ENCODE data around the gene HIVEP3.

The HIVEP3 gene

GRCh38 chr1:41475859-41476567, 442.7 kb downstream of the HIVEP3 start:
- Histone ChIP-seq H3K36me3 (ENCODE audit: insufficient read depth, low read length) (no peaks in the 10 kb centered on the region), H3K27me3 (ENCODE audit: insufficient read depth, low read length, poor library complexity) (peaks cover 10% of the 10 kb centered on the region), H3K4me1 (ENCODE audit: insufficient read depth, low read length) (no peaks in the 10 kb centered on the region), H3K9me3 (ENCODE audit: insufficient read depth, low read length, severe bottlenecking) (no peaks in the 10 kb centered on the region), H3K79me2 (ENCODE audit: insufficient read depth, low read length) (no peaks in the 10 kb centered on the region), H3K4me2 (ENCODE audit: insufficient read depth, low read length) (no peak overlapping the region), H4K20me1 (ENCODE audit: insufficient read depth, low read length) (peaks cover 14% of the 10 kb centered on the region), H3K27ac (ENCODE audit: low read length) (no peak overlapping the region), H3K9ac (ENCODE audit: low read depth, low read length) (no peak overlapping the region), H3K4me3 (ENCODE audit: low read depth in 1 of 2, low read length in 2 of 2) (no peak overlapping the region), H2AFZ (ENCODE audit: low read depth, low read length) (no peak overlapping the region)
- ATAC-seq (ENCODE audit: insufficient read depth, low read depth) (no peak), DNase-seq (no peak)
- no peak for TF ChIP-seq CTCF (IDR thresholded peaks at IDR 0.05; ENCODE audit: borderline replicate concordance, extremely low read depth, low read length, poor library complexity, severe bottlenecking)
- TF ChIP-seq EZH2 (IDR thresholded peaks at IDR 0.05; ENCODE audit: borderline replicate concordance, low read depth, low read length, severe bottlenecking), result no peak

- no peaks in the 10 kb centered on the region for H3K36me3 ChIP-seq (ENCODE audit: insufficient read depth, low read length)
- H3K27me3 ChIP-seq (ENCODE audit: insufficient read depth, low read length, poor library complexity), result peaks cover 10% of the 10 kb centered on the region
- H3K4me3 ChIP-seq (ENCODE audit: low read depth in 1 of 2, low read length in 2 of 2), result no peak overlapping the region
- ATAC-seq (ENCODE audit: insufficient read depth, low read depth) (no peak), DNase-seq (no peak)
- no peaks in the 10 kb centered on the region for H3K79me2 ChIP-seq (ENCODE audit: insufficient read depth, low read length)
- no peaks in the 10 kb centered on the region for H3K4me1 ChIP-seq (ENCODE audit: insufficient read depth, low read length)
- H3K27ac ChIP-seq (ENCODE audit: low read length), result no peak overlapping the region
- H3K4me2 ChIP-seq (ENCODE audit: insufficient read depth, low read length), result no peak overlapping the region
- peaks cover 11% of the 10 kb centered on the region for H4K20me1 ChIP-seq (ENCODE audit: insufficient read depth, low read length)
- no peak overlapping the region for H3K9ac ChIP-seq (ENCODE audit: low read depth, low read length)
- TF ChIP-seq EZH2 (IDR thresholded peaks at IDR 0.05; ENCODE audit: borderline replicate concordance, low read depth, low read length, severe bottlenecking) (no peak), CTCF (IDR thresholded peaks at IDR 0.05; ENCODE audit: borderline replicate concordance, extremely low read depth, low read length, poor library complexity, severe bottlenecking) (no peak)
- no peaks in the 10 kb centered on the region for H3K9me3 ChIP-seq (ENCODE audit: insufficient read depth, low read length, severe bottlenecking)
- no peak overlapping the region for H2AFZ ChIP-seq (ENCODE audit: low read depth, low read length)
Measured at GRCh38 chr1:41475346-41475745, 443.4 kb downstream of the HIVEP3 start.

- ATAC-seq (ENCODE audit: insufficient read depth, low read depth), result no peak
- TF ChIP-seq EZH2 (IDR thresholded peaks at IDR 0.05; ENCODE audit: borderline replicate concordance, low read depth, low read length, severe bottlenecking) (no peak), CTCF (IDR thresholded peaks at IDR 0.05; ENCODE audit: borderline replicate concordance, extremely low read depth, low read length, poor library complexity, severe bottlenecking) (no peak)
- Histone ChIP-seq H3K79me2 (ENCODE audit: insufficient read depth, low read length) (no peaks in the 10 kb centered on the region), H3K36me3 (ENCODE audit: insufficient read depth, low read length) (no peaks in the 10 kb centered on the region), H3K9me3 (ENCODE audit: insufficient read depth, low read length, severe bottlenecking) (no peaks in the 10 kb centered on the region), H2AFZ (ENCODE audit: low read depth, low read length) (no peak overlapping the region), H3K27me3 (ENCODE audit: insufficient read depth, low read length, poor library complexity) (peaks cover 10% of the 10 kb centered on the region), H3K9ac (ENCODE audit: low read depth, low read length) (no peak overlapping the region), H3K4me1 (ENCODE audit: insufficient read depth, low read length) (no peaks in the 10 kb centered on the region), H3K4me3 (ENCODE audit: low read depth in 1 of 2, low read length in 2 of 2) (no peak overlapping the region), H4K20me1 (ENCODE audit: insufficient read depth, low read length) (peaks cover 7% of the 10 kb centered on the region), H3K27ac (ENCODE audit: low read length) (no peak overlapping the region), H3K4me2 (ENCODE audit: insufficient read depth, low read length) (no peak overlapping the region)
- DNase-seq, result no peak
Measured at GRCh38 chr1:41474490-41475271, 444.0 kb downstream of the HIVEP3 start.

Data from DND-41 (cell line).